H1 (cell line): ENCODE measurements around the gene SBDS. TPM values are rescaled to one million over a fixed set of nuclear protein-coding genes. Genes with fewer than 3 reads are reported as not detected.
A peak's percentile ranks its signal among the peaks of the same experiment; 100 is the strongest.
"Not testable (repeated sequence)": the region's sequence is repeated elsewhere in the genome, so short reads cannot be mapped to it uniquely, and the experiment has no call there.

Experiments used
- CTCF ChIA-PET: fragments of 300-600 bp; sonication (Branson Sonifier 250); formaldehyde crosslinking; loops from one replicate; lab custom pipeline; 2021; ENCODE audit not compliant: partially characterized antibody; lab: Charles Lee
- POLR2A ChIA-PET: fragments of 300-600 bp; sonication (Branson Sonifier 250); formaldehyde crosslinking; loops from one replicate; lab custom pipeline; 2021; ENCODE audit warnings: inconsistent platforms; ENCODE audit not compliant: partially characterized antibody; lab: Charles Lee
- DNase-seq, 2 experiments: peaks; one replicate each; pipeline versions ENCODE4 v3.0.0 to v3.0.0-alpha.2; 2010 to 2022; ENCODE audit warnings: low spot score in 2 of 2, low read depth in 1 of 2, mixed read lengths in 1 of 2
- FAIRE-seq: peaks from 2 replicates; lab custom pipeline; 2011; peaks lifted over from hg19 to GRCh38; lab: Jason Lieb, UNC
- H2AFZ ChIP-seq: 2 replicates; pipeline ENCODE4 v1.8.1; 2012; ENCODE audit warnings: low read length, inconsistent platforms
- H2AK5ac ChIP-seq: 2 replicates; pipeline ENCODE4 v1.6.1; 2013; ENCODE audit warnings: low read depth, low read length
- H2BK120ac ChIP-seq: replicated peaks from 2 replicates; pipeline ENCODE3; 2013; ENCODE audit warnings: low read depth, low read length, inconsistent platforms
- H2BK12ac ChIP-seq: 2 replicates; pipeline ENCODE4 v1.6.1; 2013; ENCODE audit warnings: low read depth, low read length
- H2BK15ac ChIP-seq: 2 replicates; pipeline ENCODE4 v1.6.1; 2013; ENCODE audit warnings: low read length
- H2BK20ac ChIP-seq: 2 replicates; pipeline ENCODE4 v1.6.1; 2013; ENCODE audit warnings: low read length
- H2BK5ac ChIP-seq: 2 replicates; pipeline ENCODE4 v1.6.1; 2013; ENCODE audit warnings: low read depth, low read length
- H3K14ac ChIP-seq: 2 replicates; pipeline ENCODE4 v1.6.1; 2013; ENCODE audit warnings: inconsistent platforms; ENCODE audit not compliant: insufficient read length
- H3K18ac ChIP-seq: 2 replicates; pipeline ENCODE4 v1.6.1; 2013; ENCODE audit warnings: low read length; ENCODE audit errors: extremely low read depth
- H3K23ac ChIP-seq: 2 replicates; pipeline ENCODE4 v1.6.1; 2013; ENCODE audit warnings: inconsistent platforms; ENCODE audit not compliant: insufficient read length
- H3K23me2 ChIP-seq: 2 replicates; pipeline ENCODE4 v1.6.1; 2013; ENCODE audit warnings: low read depth, low read length
- H3K27ac ChIP-seq: 2 replicates; pipeline ENCODE4 v1.6.1; 2011; ENCODE audit warnings: low read depth, low read length, inconsistent platforms
- H3K27me3 ChIP-seq, 4 experiments: replicated peaks in 1 of 4; 1 replicate in 1 of 4; 2 replicates in 3 of 4; pipeline versions ENCODE4 v1.6.1 to v1.8.1; 2011 to 2013; ENCODE audit warnings: low read length in 3 of 4, mild to moderate bottlenecking in 3 of 4, inconsistent platforms in 2 of 4, mixed read lengths in 2 of 4, moderate library complexity in 1 of 4; ENCODE audit not compliant: control insufficient read depth in 3 of 4, insufficient read depth in 3 of 4; ENCODE audit errors: extremely low read depth in 1 of 4
- H3K36me3 ChIP-seq, 4 experiments: 2 replicates each; pipeline versions ENCODE4 v1.6.1 to v1.8.1; 2011 to 2013; ENCODE audit warnings: mild to moderate bottlenecking in 4 of 4, low read length in 3 of 4, moderate library complexity in 2 of 4, control low read depth in 1 of 4, inconsistent platforms in 1 of 4; ENCODE audit not compliant: insufficient read depth in 4 of 4, control insufficient read depth in 2 of 4
- H3K4ac ChIP-seq: replicated peaks from 2 replicates; pipeline ENCODE3; 2013; ENCODE audit warnings: low read length, low read depth, mixed read lengths, inconsistent platforms; ENCODE audit not compliant: insufficient read length
- H3K4me1 ChIP-seq, 4 experiments: replicated peaks in 1 of 4; 1 replicate in 1 of 4; 2 replicates in 3 of 4; pipeline versions ENCODE4 v1.6.1 to v1.8.1; 2011 to 2013; ENCODE audit warnings: low read length in 3 of 4, inconsistent platforms in 2 of 4, mixed read lengths in 1 of 4; ENCODE audit not compliant: insufficient read depth in 4 of 4, control insufficient read depth in 3 of 4
- H3K4me2 ChIP-seq, 2 experiments: 2 replicates each; pipeline versions ENCODE4 v1.6.1 to v1.8.1; 2011 to 2013; ENCODE audit warnings: low read depth in 2 of 2, low read length in 2 of 2, control low read depth in 1 of 2, inconsistent platforms in 1 of 2, mild to moderate bottlenecking in 1 of 2; ENCODE audit not compliant: insufficient read depth in 1 of 2
- H3K4me3 ChIP-seq, 4 experiments: fragments of 200-600, 300-600 bp in 1 of 4; sonication (generic), shearing (Covaris generic), sonication (Bioruptor Twin) in 1 of 4; 2 replicates each; pipeline versions ENCODE4 v1.5.1 to v1.8.1; 2011 to 2016; ENCODE audit warnings: low read length in 4 of 4, low read depth in 3 of 4, control low read depth in 2 of 4, inconsistent platforms in 2 of 4, mild to moderate bottlenecking in 2 of 4, mixed read lengths in 1 of 4, moderate library complexity in 1 of 4; ENCODE audit not compliant: insufficient read depth in 2 of 4; ENCODE audit errors: extremely low read depth in 1 of 4
- H3K56ac ChIP-seq: replicated peaks from 2 replicates; pipeline ENCODE3; 2013; ENCODE audit warnings: low read depth, mild to moderate bottlenecking, mixed read lengths, low read length, inconsistent platforms; ENCODE audit not compliant: insufficient read length
- H3K79me1 ChIP-seq: 2 replicates; pipeline ENCODE4 v1.6.1; 2013; ENCODE audit warnings: low read depth, low read length, control low read depth
- H3K79me2 ChIP-seq, 2 experiments: 2 replicates each; pipeline versions ENCODE4 v1.6.1 to v1.8.1; 2012 to 2013; ENCODE audit warnings: low read length in 2 of 2, mild to moderate bottlenecking in 2 of 2, inconsistent platforms in 1 of 2; ENCODE audit not compliant: insufficient read depth in 2 of 2, control insufficient read depth in 1 of 2
- H3K9ac ChIP-seq, 4 experiments: replicated peaks in 1 of 4; 1 replicate in 1 of 4; 2 replicates in 3 of 4; pipeline versions ENCODE4 v1.6.1 to v1.8.1; 2011 to 2013; ENCODE audit warnings: low read depth in 3 of 4, low read length in 3 of 4, control low read depth in 2 of 4, mild to moderate bottlenecking in 2 of 4, moderate library complexity in 2 of 4, inconsistent platforms in 1 of 4; ENCODE audit errors: extremely low read depth in 1 of 4
- H3K9me3 ChIP-seq, 2 experiments: 2 replicates each; pipeline versions ENCODE4 v1.6.1 to v1.8.1; 2012 to 2013; ENCODE audit warnings: mild to moderate bottlenecking in 2 of 2, moderate library complexity in 2 of 2, control low read depth in 1 of 2, inconsistent platforms in 1 of 2, low read depth in 1 of 2, low read length in 1 of 2, mixed read lengths in 1 of 2; ENCODE audit not compliant: insufficient read depth in 2 of 2
- H4K20me1 ChIP-seq, 2 experiments: replicated peaks in 1 of 2; 2 replicates each; pipeline versions ENCODE3 to v1.8.1; 2011 to 2013; ENCODE audit warnings: inconsistent platforms in 2 of 2, low read length in 2 of 2, mild to moderate bottlenecking in 1 of 2; ENCODE audit not compliant: insufficient read depth in 2 of 2, control insufficient read depth in 1 of 2
- H4K5ac ChIP-seq: 2 replicates; pipeline ENCODE4 v1.6.1; 2013; ENCODE audit warnings: low read length, low read depth, mixed read lengths, inconsistent platforms; ENCODE audit not compliant: insufficient read length
- H4K8ac ChIP-seq: 2 replicates; pipeline ENCODE4 v1.8.0; 2013; ENCODE audit warnings: mild to moderate bottlenecking, moderate library complexity, low read length, inconsistent platforms; ENCODE audit not compliant: insufficient read depth; ENCODE audit errors: extremely low read depth
- H4K91ac ChIP-seq: replicated peaks from 2 replicates; pipeline ENCODE3; 2013; ENCODE audit warnings: low read length, mixed read lengths, inconsistent platforms; ENCODE audit not compliant: insufficient read length
- PHF8 ChIP-seq: fragments of 200-600 bp; sonication (generic); conservative IDR thresholded peaks from 2 replicates; pipeline ENCODE4 v1.7.1; 2012; ENCODE audit warnings: low read depth, mild to moderate bottlenecking, inconsistent platforms, low read length, moderate library complexity
- POLR2A ChIP-seq, 2 experiments: IDR thresholded peaks; 1 replicate in 1 of 2; 2 replicates in 1 of 2; pipeline ENCODE4 v1.6.1; 2011; ENCODE audit warnings: low read depth in 2 of 2, low read length in 2 of 2, mild to moderate bottlenecking in 2 of 2; ENCODE audit errors: control extremely low read depth in 1 of 2
- SIN3A ChIP-seq, 2 experiments: IDR thresholded peaks in 1 of 2; conservative IDR thresholded peaks in 1 of 2; 2 replicates each; pipeline ENCODE4 v1.6.1; 2011 to 2012; ENCODE audit warnings: low read length in 2 of 2, improper control_type of control experiment in 1 of 2, low read depth in 1 of 2, mild to moderate bottlenecking in 1 of 2
- TAF1 ChIP-seq: IDR thresholded peaks from 2 replicates; pipeline ENCODE4 v1.6.1; 2011; ENCODE audit warnings: mild to moderate bottlenecking, low read depth, low read length
- WGBS, 2 experiments: shearing (Covaris generic) in 1 of 2; methylation state at CpG; one replicate each; pipeline versions ENCODE4 v1.1.6 to v1.1.7; 2013 to 2015; ENCODE audit warnings: low lambda C conversion rate in 2 of 2, mixed read lengths in 2 of 2, inconsistent platforms in 1 of 2, low coverage in 1 of 2, missing lambda C conversion rate in 1 of 2; ENCODE audit not compliant: insufficient replicate concordance in 2 of 2, insufficient coverage in 1 of 2, insufficient read length in 1 of 2; ENCODE audit errors: extremely low coverage in 1 of 2, missing lambda C conversion rate in 1 of 2; 5-methylcytosine and 5-hydroxymethylcytosine counted together
- polyA plus RNA-seq, 7 experiments: library from polyadenylated mRNA; depleted of rRNA in 3 of 7; stranded (reverse) in 5 of 7; unstranded in 2 of 7; fragments of >200 nt in 5 of 7; fragments of 200-250 nt in 2 of 7; gene quantifications; 1 replicate in 5 of 7; 2 replicates in 1 of 7; 4 replicates in 1 of 7; pipeline versions ENCODE4 v1.2.1 to v1.2.3, GENCODE V29; 2011 to 2013; ENCODE audit warnings: missing spikeins in 2 of 7, mixed read lengths in 2 of 7
- total RNA-seq: library from RNA; stranded (reverse); fragmentation: NEBNext Ultra II Directional; extraction: Animal tissue kit (Norgen Biotek cat#: 25700); gene quantifications from 2 replicates; pipeline ENCODE4 v1.2.1, GENCODE V29; 2021
- TF ChIP-seq, protein P1 (sequence below): IDR thresholded peaks from 2 replicates; pipeline ENCODE4 v1.6.1; 2012; ENCODE audit warnings: inconsistent platforms

Gene SBDS
- total and polyA plus RNA-seq, 2 of the 8 experiments (the other 6 are each of a cell fraction or from before 2014, with no cell fraction given) = 8.2 to 27.5 TPM

DNA sequence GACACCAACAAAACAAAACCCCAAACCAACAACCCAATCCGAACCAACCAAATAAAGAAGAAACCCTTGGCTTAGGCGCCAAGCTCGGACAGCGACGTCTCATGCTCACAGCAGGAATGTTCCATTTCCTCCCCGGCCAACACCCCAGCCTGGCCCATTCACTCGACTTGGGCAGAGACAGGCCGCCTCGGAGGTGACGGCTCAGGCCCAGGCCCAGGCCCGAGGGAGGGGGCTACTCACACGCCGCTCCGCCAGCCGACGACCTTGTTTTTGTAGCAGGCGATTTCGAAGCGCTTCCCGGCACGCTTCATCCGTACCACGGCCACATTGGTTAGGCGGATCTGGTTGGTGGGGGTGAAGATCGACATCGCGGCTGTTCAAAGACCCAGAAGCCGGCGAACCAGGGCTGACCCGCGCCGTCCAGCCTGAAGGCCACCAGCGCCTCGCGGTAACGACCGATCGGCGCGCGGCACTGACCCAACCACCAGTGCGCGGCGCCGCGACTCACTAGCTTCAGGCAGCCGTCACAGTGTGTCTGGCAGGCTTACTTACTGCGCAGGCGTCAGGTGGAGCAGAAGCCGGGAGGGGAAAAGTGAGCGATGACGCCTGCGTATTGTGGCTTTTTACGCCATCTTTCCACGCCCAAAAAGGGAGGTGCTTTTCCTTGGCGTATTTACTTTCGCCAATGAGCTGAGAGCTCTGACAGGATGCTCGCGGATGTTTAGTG, at the start of gene SBDS (continued):
- peak; percentile 53 to 79 for TF ChIP-seq POLR2A (IDR thresholded peaks at IDR 0.05; ENCODE audit: control extremely low read depth in 1 of 2, low read depth in 2 of 2, low read length in 2 of 2)
- 0 out of 2 replicates have a peak, but pooled peaks have one; percentile 50 for TF ChIP-seq PHF8
- TF ChIP-seq, protein P1, sequence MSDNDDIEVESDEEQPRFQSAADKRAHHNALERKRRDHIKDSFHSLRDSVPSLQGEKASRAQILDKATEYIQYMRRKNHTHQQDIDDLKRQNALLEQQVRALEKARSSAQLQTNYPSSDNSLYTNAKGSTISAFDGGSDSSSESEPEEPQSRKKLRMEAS = 0 out of 2 replicates have a peak, but pooled peaks have one; percentile 38
- peak; percentile 22 to 70; a peak in 2 of 4 replicates for TF ChIP-seq SIN3A (conservative IDR thresholded peaks at IDR 0.05 in 1 of 2, IDR thresholded peaks at IDR 0.05 in 1 of 2; ENCODE audit: low read depth in 1 of 2, low read length in 2 of 2)
- TF ChIP-seq TAF1 = peak; percentile 85

DNA sequence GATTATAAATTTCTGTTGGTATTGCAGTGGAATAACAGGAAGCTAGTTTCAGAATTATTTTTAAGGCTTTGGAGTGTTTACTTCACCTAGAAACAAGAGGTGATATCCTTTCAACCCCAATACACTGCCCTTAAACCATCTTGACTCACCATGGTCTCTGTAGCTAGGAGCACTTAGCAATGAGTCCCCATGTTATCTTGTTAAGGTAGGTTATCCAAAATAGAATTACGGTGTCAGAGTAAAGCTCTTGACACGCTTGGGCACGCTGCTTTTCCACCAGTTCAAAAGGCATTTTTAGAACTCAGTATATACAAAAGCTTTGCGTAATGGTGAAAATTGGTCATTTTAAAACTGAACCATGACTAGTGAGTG, 48.2 kb upstream of the SBDS start:
- WGBS, 2 experiments = 93% methylated on average over 4 of the region's 4 CpGs; no CpG with 5 or more reads in 1 of the 2 experiments
- H2BK20ac ChIP-seq, POLR2A ChIA-PET, H4K8ac ChIP-seq, H3K23me2 ChIP-seq, CTCF ChIA-PET, H3K36me3 ChIP-seq, FAIRE-seq, H2AK5ac ChIP-seq, H2BK12ac ChIP-seq, H3K23ac ChIP-seq, H3K9me3 ChIP-seq, H4K5ac ChIP-seq, H3K14ac ChIP-seq, H3K56ac ChIP-seq, H4K91ac ChIP-seq, H3K9ac ChIP-seq, H3K18ac ChIP-seq, H3K4me1 ChIP-seq, H3K4ac ChIP-seq, H2AFZ ChIP-seq, H3K79me2 ChIP-seq, H3K27me3 ChIP-seq, DNase-seq, H3K27ac ChIP-seq, H2BK5ac ChIP-seq, H2BK15ac ChIP-seq, H2BK120ac ChIP-seq, H3K79me1 ChIP-seq, H3K4me2 ChIP-seq, H3K4me3 ChIP-seq, H4K20me1 ChIP-seq: not testable (repeated sequence)
